Progenitor cell of endocrine pancreas (in vitro differentiated cells): ENCODE data around the gene HS3ST6. TPM values are rescaled to one million over a fixed set of nuclear protein-coding genes. Genes with fewer than 3 reads are reported as not detected.
"Not testable (repeated sequence)": the region's sequence is repeated elsewhere in the genome, so short reads cannot be mapped to it uniquely, and the experiment has no call there.

Experiments
- DNase-seq: peaks from one replicate; pipeline ENCODE4 v3.0.0; 2021; ENCODE audit warnings: low spot score; ENCODE audit not compliant: unreplicated experiment
- H3K27ac Mint-ChIP-seq: 2 replicates; pipeline ENCODE4 v1.8.0; 2021; ENCODE audit warnings: mild to moderate bottlenecking, moderate library complexity, mixed read lengths
- H3K27me3 Mint-ChIP-seq: 2 replicates; pipeline ENCODE4 v1.8.0; 2021; ENCODE audit warnings: mixed read lengths
- H3K36me3 Mint-ChIP-seq: 2 replicates; pipeline ENCODE4 v1.8.0; 2022; ENCODE audit warnings: mixed read lengths; ENCODE audit not compliant: insufficient read depth
- H3K4me1 Mint-ChIP-seq: 2 replicates; pipeline ENCODE4 v1.8.0; 2021; ENCODE audit warnings: low read depth, mixed read lengths
- H3K4me3 Mint-ChIP-seq: 2 replicates; pipeline ENCODE4 v1.8.0; 2021; ENCODE audit warnings: low read depth, mild to moderate bottlenecking, moderate library complexity, mixed read lengths
- H3K9me3 Mint-ChIP-seq: 2 replicates; pipeline ENCODE4 v1.8.0; 2021; ENCODE audit warnings: low read depth, mixed read lengths
- CTCF ChIP-seq: fragments of 200-600 bp; sonication (generic); IDR thresholded peaks from one replicate; pipeline ENCODE4 v1.5.0; 2021; ENCODE audit warnings: antibody characterized with exemption, mild to moderate bottlenecking; ENCODE audit not compliant: unreplicated experiment
- total RNA-seq: library from RNA; stranded (reverse); gene quantifications from 2 replicates; pipeline ENCODE4 v1.2.1, GENCODE V29; 2021

The HS3ST6 gene
- total RNA-seq, 1 donor from 2014 or later, result 0.46 TPM

GRCh38 chr16:1942810-1943726 is 24.9 kb upstream of the HS3ST6 start, which contains the start of gene MSRB1:
TSS of gene MSRB1 (minus strand) at chr16:1943199. CDS start at chr16:1943156, 43 bp downstream.
- TF ChIP-seq CTCF, result peak; percentile 14
- Mint-ChIP-seq H3K4me3 (peak within 1 kb of the TSS; percentile 88), H3K36me3 (no peaks in the 10 kb centered on the region), H3K4me1 (peaks cover 2% of the 10 kb centered on the region), H3K9me3 (no peaks in the 10 kb centered on the region), H3K27ac (peak within 1 kb of the TSS; percentile 77), H3K27me3 (no peaks in the 10 kb centered on the region)
- peak; percentile 100 for DNase-seq

DNA sequence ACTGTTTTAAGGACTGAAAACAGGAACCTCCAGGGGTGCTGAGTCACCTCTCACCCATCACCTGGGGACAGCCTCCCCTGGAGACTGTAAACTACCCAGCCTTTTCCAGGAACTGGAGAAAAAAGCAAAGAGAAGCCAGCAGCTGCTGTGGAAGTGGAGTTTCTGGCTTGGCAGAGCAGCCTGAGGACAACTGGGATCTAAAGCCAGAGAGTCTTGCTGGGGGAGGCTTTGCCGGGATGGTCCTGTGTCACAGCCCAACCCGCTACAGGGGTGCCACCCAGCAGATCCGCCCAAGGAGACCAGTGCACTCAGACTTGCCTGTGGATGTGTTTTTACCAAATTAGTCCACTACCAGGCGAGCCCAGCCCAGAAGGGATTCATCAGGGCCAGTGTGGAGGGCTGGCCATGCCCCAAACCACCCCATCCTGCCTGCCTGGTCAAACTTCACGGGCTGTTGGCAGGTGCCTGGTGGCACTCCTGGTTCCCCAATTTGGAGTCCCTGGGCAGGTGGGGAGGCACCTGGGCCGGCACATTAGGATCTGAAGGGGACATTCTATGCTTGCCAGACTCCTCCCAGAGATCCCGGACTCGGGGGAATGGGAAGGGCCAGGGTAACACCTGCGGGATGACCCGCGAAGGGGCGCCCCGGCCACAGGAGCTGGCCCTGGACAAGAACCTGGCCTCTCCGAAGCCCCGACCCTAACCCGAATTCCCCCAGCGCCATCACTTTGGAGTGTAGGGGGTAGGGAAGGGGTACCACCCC is 24.0 kb upstream of the HS3ST6 start:
- no peak for DNase-seq
- Mint-ChIP-seq H3K36me3 (no peaks in the 10 kb centered on the region), H3K9me3 (no peaks in the 10 kb centered on the region), H3K27ac (no peak overlapping the region), H3K4me3 (peak overlapping the region; percentile 88), H3K27me3 (no peaks in the 10 kb centered on the region), H3K4me1 (peaks cover 2% of the 10 kb centered on the region)
- TF ChIP-seq CTCF, result no peak

GRCh38 chr16:1941162-1942046 is 23.2 kb upstream of the HS3ST6 start:
- no peaks in the 10 kb centered on the region for H3K27me3 Mint-ChIP-seq
- H3K4me1 Mint-ChIP-seq, result peaks cover 2% of the 10 kb centered on the region
- peak overlapping the region; percentile 67 for H3K27ac Mint-ChIP-seq
- TF ChIP-seq CTCF, result peak; percentile 17
- H3K4me3 Mint-ChIP-seq, result peak overlapping the region; percentile 88
- DNase-seq, result no peak
- no peaks in the 10 kb centered on the region for H3K9me3 Mint-ChIP-seq
- peaks cover 1% of the 10 kb centered on the region for H3K36me3 Mint-ChIP-seq

DNA sequence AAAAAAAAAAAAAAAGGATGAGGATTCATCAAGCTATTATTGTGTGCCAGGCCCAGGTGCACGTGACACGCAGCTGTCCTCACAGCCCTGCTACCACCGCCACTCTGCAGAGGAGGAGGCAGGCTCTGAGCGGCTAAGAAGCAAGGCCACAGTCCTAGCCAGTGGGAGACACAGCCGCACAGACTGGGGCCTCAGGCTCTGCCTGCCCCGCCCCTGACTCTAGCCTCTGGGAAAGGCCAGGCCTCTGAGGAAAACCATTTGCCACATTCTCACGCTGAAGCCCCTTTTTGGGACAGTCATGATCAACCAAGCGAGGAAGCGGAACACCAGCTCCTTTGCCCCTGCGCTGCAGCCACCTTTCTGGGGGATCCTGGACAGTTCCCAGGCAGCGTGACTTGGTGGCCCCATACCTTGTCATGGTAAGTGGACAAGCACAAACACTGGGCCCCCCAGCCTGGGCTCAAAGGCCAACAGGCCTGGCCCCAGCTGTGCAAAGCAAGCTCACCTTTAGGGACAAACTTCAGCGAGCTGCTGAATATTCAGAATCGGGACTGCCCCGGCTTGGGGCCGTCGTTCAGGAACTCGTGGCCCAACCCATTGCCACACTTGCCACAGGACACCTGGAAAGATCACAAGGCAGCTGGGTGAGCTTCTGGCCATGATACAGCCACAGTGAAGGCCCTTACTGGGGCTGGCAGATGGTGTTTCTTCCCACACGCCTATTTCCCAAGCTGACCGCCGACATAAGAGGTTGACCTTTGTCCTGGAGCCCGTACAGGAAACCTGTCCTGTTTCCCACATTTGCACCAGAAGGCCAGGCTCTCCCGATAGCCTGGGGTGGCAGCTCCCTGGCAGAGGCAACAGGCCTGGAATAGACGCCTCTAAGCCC is 22.3 kb upstream of the HS3ST6 start:
- Mint-ChIP-seq H3K27ac (peak overlapping the region; percentile 37), H3K4me1 (peaks cover 2% of the 10 kb centered on the region), H3K36me3 (peaks cover 1% of the 10 kb centered on the region), H3K27me3 (no peaks in the 10 kb centered on the region), H3K9me3 (no peaks in the 10 kb centered on the region), H3K4me3 (peak overlapping the region; percentile 19)
- no peak for DNase-seq
- no peak for TF ChIP-seq CTCF

DNA sequence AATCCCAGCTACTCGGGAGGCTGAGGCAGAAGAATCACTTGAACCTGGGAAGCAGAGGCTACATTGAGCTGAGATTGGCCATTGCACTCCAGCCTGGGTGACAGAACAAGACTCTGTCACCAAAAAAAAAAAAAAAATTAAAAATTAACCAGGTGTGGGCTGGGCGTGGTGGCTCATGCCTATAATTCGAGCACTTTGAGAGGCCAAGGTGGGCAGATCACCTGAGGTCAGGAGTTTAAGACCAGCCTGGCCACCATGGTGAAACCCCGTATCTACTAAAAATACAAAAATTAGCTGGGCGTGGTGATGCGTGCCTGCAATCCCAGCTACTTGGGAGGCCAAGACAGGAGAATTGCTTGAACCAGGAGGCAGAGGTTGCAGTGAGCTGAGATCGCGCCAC is 21.6 kb upstream of the HS3ST6 start:
- H3K9me3 Mint-ChIP-seq, H3K4me3 Mint-ChIP-seq, H3K36me3 Mint-ChIP-seq, H3K4me1 Mint-ChIP-seq, DNase-seq, H3K27ac Mint-ChIP-seq, H3K27me3 Mint-ChIP-seq: not testable (repeated sequence)
